Measurements from ENCODE around the gene RAP1A.

DNA sequence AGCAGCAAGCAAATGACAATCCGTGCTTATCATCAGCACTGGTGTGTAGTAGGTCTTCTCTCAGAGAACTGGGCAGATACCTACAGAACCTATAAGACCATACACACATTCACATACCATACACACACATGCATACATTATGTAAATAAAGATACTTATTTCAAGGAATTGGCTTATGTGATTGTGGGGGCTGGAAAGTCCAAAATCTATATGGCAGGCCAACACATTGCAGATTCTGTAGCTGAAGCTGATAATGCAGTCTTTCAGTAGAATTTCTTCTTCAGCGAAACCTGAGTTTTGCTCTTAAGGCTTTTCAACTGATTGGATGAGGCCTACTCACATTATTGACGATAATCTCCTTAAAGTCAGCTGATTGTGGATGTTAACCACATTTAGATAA, 24.1 kb downstream of the RAP1A start:
- TF ChIP-seq EZH2 (IDR thresholded peaks at IDR 0.05; ENCODE audit: insufficient read depth, poor library complexity, severe bottlenecking) (no peak), EZH2phosphoT487 (IDR thresholded peaks at IDR 0.05; ENCODE audit: insufficient read depth, low read depth) (no peak)

All from GM23248 (cell line).